K562 (cell line): ENCODE data around the gene NR0B2. TPM values are rescaled to one million over a fixed set of nuclear protein-coding genes. Genes with fewer than 3 reads are reported as not detected.

ENCODE experiments used
- ARNT ChIP-seq, 2 experiments: fragments of 450-650 bp; IDR thresholded peaks; 2 replicates each; pipeline ENCODE4 v1.6.1; 2016; ENCODE audit warnings: mild to moderate bottlenecking in 1 of 2
- BCL6 ChIP-seq: fragments of 250-450 bp; sonication (Bioruptor Pico); IDR thresholded peaks from 2 replicates; pipeline ENCODE4 v1.4.0; 2020
- BCOR ChIP-seq: fragments of 450-650 bp; IDR thresholded peaks from 2 replicates; pipeline ENCODE4 v1.6.1; 2016
- C11orf30 ChIP-seq: fragments of 450-650 bp; IDR thresholded peaks from 2 replicates; pipeline ENCODE4 v1.6.1; 2016; ENCODE audit warnings: low read depth, mild to moderate bottlenecking
- ELF1 ChIP-seq: fragments of 200-800 bp; sonication (Bioruptor generic); IDR thresholded peaks from 2 replicates; pipeline ENCODE4 v1.6.1; 2016; ENCODE audit warnings: missing genetic modification characterization, missing compliant biosample characterization
- GATAD2B ChIP-seq: fragments of 450-650 bp; IDR thresholded peaks from 2 replicates; pipeline ENCODE4 v1.6.1; 2017; ENCODE audit warnings: mild to moderate bottlenecking, borderline replicate concordance
- HOXB6 ChIP-seq: fragments of 250-450 bp; sonication (Bioruptor Pico); IDR thresholded peaks from 2 replicates; pipeline ENCODE4 v1.5.1; 2022; ENCODE audit warnings: mild to moderate bottlenecking, borderline replicate concordance
- MXI1 ChIP-seq: IDR thresholded peaks from 2 replicates; pipeline ENCODE4 v1.6.1; 2011; ENCODE audit warnings: low read depth, mild to moderate bottlenecking, improper control_type of control experiment, low read length
- NCOA2 ChIP-seq, 2 experiments: fragments of 450-650 bp; IDR thresholded peaks; 2 replicates each; pipeline ENCODE4 v1.6.1; 2018; ENCODE audit warnings: mild to moderate bottlenecking in 2 of 2, moderate library complexity in 1 of 2; ENCODE audit not compliant: partially characterized antibody in 2 of 2
- NR2C1 ChIP-seq, 2 experiments: fragments of 450-650 bp; IDR thresholded peaks; 2 replicates each; pipeline ENCODE4 v1.6.1; 2017; ENCODE audit warnings: mild to moderate bottlenecking in 2 of 2, antibody characterized with exemption in 1 of 2, inconsistent platforms in 1 of 2, missing compliant biosample characterization in 1 of 2, missing genetic modification characterization in 1 of 2
- POLR3G ChIP-seq: IDR thresholded peaks from 2 replicates; pipeline ENCODE4 v1.6.1; 2011; ENCODE audit not compliant: insufficient read length, insufficient replicate concordance; ENCODE audit errors: extremely low read depth
- RBM22 ChIP-seq: fragments of 200-400 bp; formaldehyde crosslinking; IDR thresholded peaks from 2 replicates; pipeline ENCODE4 v1.6.1; 2018; ENCODE audit warnings: low read length, low read depth; ENCODE audit not compliant: poor library complexity, severe bottlenecking
- TAF9B ChIP-seq: fragments of 450-650 bp; IDR thresholded peaks from 2 replicates; pipeline ENCODE4 v1.6.1; 2018; ENCODE audit warnings: mild to moderate bottlenecking; ENCODE audit not compliant: partially characterized antibody
- ZNF263 ChIP-seq: sonication (generic); formaldehyde crosslinking; IDR thresholded peaks from 2 replicates; pipeline ENCODE4 v1.8.0; 2022; ENCODE audit warnings: mild to moderate bottlenecking, missing genetic modification reagents, borderline replicate concordance
- ZNF57 ChIP-seq: fragments of 450-650 bp; formaldehyde crosslinking; IDR thresholded peaks from 2 replicates; pipeline ENCODE4 v1.4.0; 2020; ENCODE audit warnings: mild to moderate bottlenecking, moderate library complexity
- ZNF644 ChIP-seq: fragments of 200-800 bp; sonication (Bioruptor generic); IDR thresholded peaks from 2 replicates; pipeline ENCODE4 v1.6.1; 2016; ENCODE audit warnings: low read depth, missing genetic modification characterization, missing compliant biosample characterization
- polyA plus RNA-seq, 8 experiments: library from polyadenylated mRNA; depleted of rRNA in 4 of 8; stranded (reverse) in 5 of 8; unstranded in 3 of 8; fragments of >200 nt; fragmentation: Nextera tagmentation in 2 of 8; fragmentation: Illumina TruSeq in 1 of 8; extraction: Ambion mirVana in 2 of 8; extraction: Trizol in 1 of 8; gene quantifications; 2 replicates each; pipeline versions ENCODE4 v1.2.1 to v1.2.3, GENCODE V29; 2011 to 2014; ENCODE audit warnings: inconsistent platforms in 1 of 8, missing spikeins in 1 of 8
- total RNA-seq, 7 experiments: library from RNA; depleted of rRNA in 6 of 7; stranded (reverse); fragments of >200 nt in 6 of 7; fragmentation: Illumina TruSeq in 2 of 7; extraction: Trizol in 2 of 7; gene quantifications; 2 replicates each; pipeline versions ENCODE4 v1.2.1 to v1.2.3, GENCODE V29; 2011 to 2021; ENCODE audit warnings: low replicate concordance in 1 of 7
- TF ChIP-seq, protein P1 (sequence below): fragments of 250-450 bp; sonication (Bioruptor Pico); IDR thresholded peaks from 2 replicates; pipeline ENCODE4 v1.8.0; 2021; ENCODE audit warnings: mild to moderate bottlenecking, moderate library complexity
- TF ChIP-seq, protein P2 (sequence below): sonication (generic); formaldehyde crosslinking; IDR thresholded peaks from 2 replicates; pipeline ENCODE4 v1.8.0; 2022; ENCODE audit warnings: mild to moderate bottlenecking, missing genetic modification reagents
- TF ChIP-seq, protein P3 (sequence below): sonication (generic); formaldehyde crosslinking; IDR thresholded peaks from 2 replicates; pipeline ENCODE4 v1.9.0; 2022; ENCODE audit warnings: mild to moderate bottlenecking, missing genetic modification reagents
- TF ChIP-seq, protein P4 (sequence below): fragments of 450-650 bp; IDR thresholded peaks from 2 replicates; pipeline ENCODE4 v1.6.1; 2014; ENCODE audit warnings: low read depth, mild to moderate bottlenecking, moderate library complexity, borderline replicate concordance

The NR0B2 gene
- total and polyA plus RNA-seq, 9 of the 15 experiments (the other 6 are each of a cell fraction or from before 2014, with no cell fraction given) = not detected

DNA sequence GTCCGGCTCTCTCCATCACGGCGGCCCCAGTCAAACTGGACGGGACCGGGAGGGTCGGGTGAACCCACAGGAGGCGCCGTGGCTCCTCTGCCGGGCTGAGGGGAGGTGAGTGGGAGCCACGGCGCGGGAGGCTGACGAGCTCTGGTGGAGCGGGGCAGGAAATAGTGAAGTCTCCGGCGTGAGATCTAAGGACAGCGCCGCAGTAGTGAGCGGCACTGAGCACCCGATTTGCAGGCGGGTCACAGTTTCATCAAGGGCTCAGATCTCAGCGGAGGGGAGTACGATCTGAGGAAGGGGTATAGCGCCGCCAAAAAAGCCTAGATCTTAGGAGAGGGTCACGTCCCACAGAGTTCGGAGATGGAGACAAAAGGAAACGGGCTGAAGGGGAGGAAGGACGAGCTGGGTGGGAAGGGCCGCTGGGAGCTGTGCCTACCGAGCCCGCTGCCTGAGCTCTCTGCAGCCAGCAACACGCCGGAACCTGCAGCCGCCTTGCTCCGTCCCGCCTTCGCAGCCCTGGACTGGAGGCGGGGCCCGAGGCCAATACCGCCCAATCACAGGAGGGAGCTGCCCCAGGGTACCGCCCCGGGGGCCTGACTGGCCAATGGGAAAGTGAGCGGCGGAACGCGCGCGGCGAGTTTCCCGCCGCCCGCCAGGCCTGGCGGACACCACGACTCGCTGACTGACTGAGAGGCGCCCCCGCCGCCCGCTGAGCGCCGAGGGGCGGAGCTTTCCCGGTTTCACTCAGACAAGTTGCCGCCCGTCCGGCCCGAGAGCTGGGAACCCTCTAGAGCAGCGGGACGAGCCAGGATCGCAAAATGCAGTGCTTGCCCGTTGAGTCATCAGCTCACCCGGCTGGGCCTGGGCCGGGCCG, 48.9 kb downstream of the NR0B2 start (continued):
- TF ChIP-seq, protein P1, sequence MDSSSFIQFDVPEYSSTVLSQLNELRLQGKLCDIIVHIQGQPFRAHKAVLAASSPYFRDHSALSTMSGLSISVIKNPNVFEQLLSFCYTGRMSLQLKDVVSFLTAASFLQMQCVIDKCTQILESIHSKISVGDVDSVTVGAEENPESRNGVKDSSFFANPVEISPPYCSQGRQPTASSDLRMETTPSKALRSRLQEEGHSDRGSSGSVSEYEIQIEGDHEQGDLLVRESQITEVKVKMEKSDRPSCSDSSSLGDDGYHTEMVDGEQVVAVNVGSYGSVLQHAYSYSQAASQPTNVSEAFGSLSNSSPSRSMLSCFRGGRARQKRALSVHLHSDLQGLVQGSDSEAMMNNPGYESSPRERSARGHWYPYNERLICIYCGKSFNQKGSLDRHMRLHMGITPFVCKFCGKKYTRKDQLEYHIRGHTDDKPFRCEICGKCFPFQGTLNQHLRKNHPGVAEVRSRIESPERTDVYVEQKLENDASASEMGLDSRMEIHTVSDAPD (CRISPR knock-in tag) = no peak
- TF ChIP-seq BCOR (peak; percentile 36; the same call in 1 of the 2 replicates), ARNT (IDR thresholded peaks at IDR 0.05) (0 out of 4 replicates have a peak, but pooled peaks of 1 of the 2 experiments have one; percentile 49), ELF1 (no peak), TAF9B (no peak), MXI1 (peak; percentile 72), NCOA2 (IDR thresholded peaks at IDR 0.05; ENCODE audit: partially characterized antibody in 2 of 2) (no peak), BCL6 (CRISPR knock-in tag) (no peak), ZNF263 (CRISPR knock-in tag) (peak; percentile 38; the same call in 1 of the 2 replicates), POLR3G (no peak), HOXB6 (CRISPR knock-in tag) (no peak), ZNF57 (CRISPR knock-in tag) (no peak), C11orf30 (no peak), RBM22 (peak; percentile 19), GATAD2B (no peak), NR2C1 (IDR thresholded peaks at IDR 0.05) (no peak), NR2C1 (tag; IDR thresholded peaks at IDR 0.05) (no peak), ZNF644 (no peak)
- TF ChIP-seq, protein P2, sequence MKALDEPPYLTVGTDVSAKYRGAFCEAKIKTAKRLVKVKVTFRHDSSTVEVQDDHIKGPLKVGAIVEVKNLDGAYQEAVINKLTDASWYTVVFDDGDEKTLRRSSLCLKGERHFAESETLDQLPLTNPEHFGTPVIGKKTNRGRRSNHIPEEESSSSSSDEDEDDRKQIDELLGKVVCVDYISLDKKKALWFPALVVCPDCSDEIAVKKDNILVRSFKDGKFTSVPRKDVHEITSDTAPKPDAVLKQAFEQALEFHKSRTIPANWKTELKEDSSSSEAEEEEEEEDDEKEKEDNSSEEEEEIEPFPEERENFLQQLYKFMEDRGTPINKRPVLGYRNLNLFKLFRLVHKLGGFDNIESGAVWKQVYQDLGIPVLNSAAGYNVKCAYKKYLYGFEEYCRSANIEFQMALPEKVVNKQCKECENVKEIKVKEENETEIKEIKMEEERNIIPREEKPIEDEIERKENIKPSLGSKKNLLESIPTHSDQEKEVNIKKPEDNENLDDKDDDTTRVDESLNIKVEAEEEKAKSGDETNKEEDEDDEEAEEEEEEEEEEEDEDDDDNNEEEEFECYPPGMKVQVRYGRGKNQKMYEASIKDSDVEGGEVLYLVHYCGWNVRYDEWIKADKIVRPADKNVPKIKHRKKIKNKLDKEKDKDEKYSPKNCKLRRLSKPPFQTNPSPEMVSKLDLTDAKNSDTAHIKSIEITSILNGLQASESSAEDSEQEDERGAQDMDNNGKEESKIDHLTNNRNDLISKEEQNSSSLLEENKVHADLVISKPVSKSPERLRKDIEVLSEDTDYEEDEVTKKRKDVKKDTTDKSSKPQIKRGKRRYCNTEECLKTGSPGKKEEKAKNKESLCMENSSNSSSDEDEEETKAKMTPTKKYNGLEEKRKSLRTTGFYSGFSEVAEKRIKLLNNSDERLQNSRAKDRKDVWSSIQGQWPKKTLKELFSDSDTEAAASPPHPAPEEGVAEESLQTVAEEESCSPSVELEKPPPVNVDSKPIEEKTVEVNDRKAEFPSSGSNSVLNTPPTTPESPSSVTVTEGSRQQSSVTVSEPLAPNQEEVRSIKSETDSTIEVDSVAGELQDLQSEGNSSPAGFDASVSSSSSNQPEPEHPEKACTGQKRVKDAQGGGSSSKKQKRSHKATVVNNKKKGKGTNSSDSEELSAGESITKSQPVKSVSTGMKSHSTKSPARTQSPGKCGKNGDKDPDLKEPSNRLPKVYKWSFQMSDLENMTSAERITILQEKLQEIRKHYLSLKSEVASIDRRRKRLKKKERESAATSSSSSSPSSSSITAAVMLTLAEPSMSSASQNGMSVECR (CRISPR knock-in tag) = peak; percentile 59; the same call in 1 of the 2 replicates
- TF ChIP-seq, protein P3, sequence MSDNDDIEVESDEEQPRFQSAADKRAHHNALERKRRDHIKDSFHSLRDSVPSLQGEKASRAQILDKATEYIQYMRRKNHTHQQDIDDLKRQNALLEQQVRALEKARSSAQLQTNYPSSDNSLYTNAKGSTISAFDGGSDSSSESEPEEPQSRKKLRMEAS (CRISPR knock-in tag) = peak; percentile 82
- TF ChIP-seq, protein P4, sequence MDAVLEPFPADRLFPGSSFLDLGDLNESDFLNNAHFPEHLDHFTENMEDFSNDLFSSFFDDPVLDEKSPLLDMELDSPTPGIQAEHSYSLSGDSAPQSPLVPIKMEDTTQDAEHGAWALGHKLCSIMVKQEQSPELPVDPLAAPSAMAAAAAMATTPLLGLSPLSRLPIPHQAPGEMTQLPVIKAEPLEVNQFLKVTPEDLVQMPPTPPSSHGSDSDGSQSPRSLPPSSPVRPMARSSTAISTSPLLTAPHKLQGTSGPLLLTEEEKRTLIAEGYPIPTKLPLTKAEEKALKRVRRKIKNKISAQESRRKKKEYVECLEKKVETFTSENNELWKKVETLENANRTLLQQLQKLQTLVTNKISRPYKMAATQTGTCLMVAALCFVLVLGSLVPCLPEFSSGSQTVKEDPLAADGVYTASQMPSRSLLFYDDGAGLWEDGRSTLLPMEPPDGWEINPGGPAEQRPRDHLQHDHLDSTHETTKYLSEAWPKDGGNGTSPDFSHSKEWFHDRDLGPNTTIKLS = 0 out of 2 replicates have a peak, but pooled peaks have one; percentile 17
